OCI-LY1 (cell line): ENCODE results near the gene ELOA.

Experiments used
- H2AFZ ChIP-seq: fragments of 200-600 bp; sonication (generic), shearing (Covaris generic); 2 replicates; pipeline ENCODE4 v1.6.0; 2014; ENCODE audit warnings: antibody characterized with exemption, mild to moderate bottlenecking, low read length
- H3F3A ChIP-seq: fragments of 200-600 bp; sonication (generic), shearing (Covaris generic); 2 replicates; pipeline ENCODE4 v1.6.0; 2014; ENCODE audit warnings: mild to moderate bottlenecking, antibody characterized with exemption, low read length, moderate library complexity; ENCODE audit not compliant: insufficient read depth
- H3K27ac ChIP-seq: fragments of 200-600 bp; sonication (generic); 2 replicates; pipeline ENCODE4 v1.5.1; 2014; ENCODE audit warnings: low read length, mixed run types, mild to moderate bottlenecking, low read depth; ENCODE audit not compliant: poor library complexity, severe bottlenecking
- H3K27me3 ChIP-seq: fragments of 200-600 bp; sonication (generic); 2 replicates; pipeline ENCODE4 v1.6.0; 2014; ENCODE audit warnings: antibody characterized with exemption, mild to moderate bottlenecking, low read length, moderate library complexity; ENCODE audit not compliant: insufficient read depth
- H3K36me3 ChIP-seq: fragments of 200-600 bp; sonication (generic); 2 replicates; pipeline ENCODE4 v1.6.1; 2014; ENCODE audit warnings: mild to moderate bottlenecking, antibody characterized with exemption, low read length, moderate library complexity, mixed read lengths; ENCODE audit not compliant: insufficient read depth
- H3K4me1 ChIP-seq: fragments of 200-600 bp; sonication (generic); 2 replicates; pipeline ENCODE4 v1.5.1; 2014; ENCODE audit warnings: mild to moderate bottlenecking, low read length, moderate library complexity; ENCODE audit not compliant: insufficient read depth, severe bottlenecking
- H3K4me2 ChIP-seq: fragments of 200-600 bp; sonication (generic), shearing (Covaris generic); 2 replicates; pipeline ENCODE4 v1.6.1; 2014; ENCODE audit warnings: low read length
- H3K4me3 ChIP-seq: fragments of 200-600 bp; sonication (generic); 2 replicates; pipeline ENCODE4 v1.5.1; 2014; ENCODE audit warnings: low read length, low read depth, mild to moderate bottlenecking, mixed read lengths; ENCODE audit not compliant: poor library complexity, severe bottlenecking
- H3K79me2 ChIP-seq: fragments of 200-600 bp; shearing (Covaris generic); 2 replicates; pipeline ENCODE4 v1.6.1; 2016; ENCODE audit warnings: mixed run types, low read length, mixed read lengths; ENCODE audit not compliant: insufficient read depth
- H3K9ac ChIP-seq: fragments of 200-600 bp; sonication (generic), shearing (Covaris generic); 2 replicates; pipeline ENCODE4 v1.6.1; 2014; ENCODE audit warnings: mild to moderate bottlenecking, low read length, mixed read lengths
- H3K9me2 ChIP-seq: fragments of 200-600 bp; sonication (generic), shearing (Covaris generic); 2 replicates; pipeline ENCODE4 v1.6.1; 2014; ENCODE audit warnings: low read depth, mild to moderate bottlenecking, low read length, mixed read lengths
- H3K9me3 ChIP-seq: fragments of 200-600 bp; shearing (Covaris generic); 2 replicates; pipeline ENCODE4 v1.6.1; 2014; ENCODE audit warnings: low read length, mixed read lengths
- H4K20me1 ChIP-seq: fragments of 200-600 bp; sonication (generic), shearing (Covaris generic); 2 replicates; pipeline ENCODE4 v1.6.0; 2016; ENCODE audit warnings: mild to moderate bottlenecking, low read length; ENCODE audit not compliant: insufficient read depth
- EZH2 ChIP-seq: fragments of 200-600 bp; sonication (generic), shearing (Covaris generic); IDR thresholded peaks from 2 replicates; pipeline ENCODE4 v1.8.0; 2017; ENCODE audit warnings: borderline replicate concordance, mixed run types, mild to moderate bottlenecking, antibody characterized with exemption, low read length, moderate library complexity, mixed read lengths
- TF ChIP-seq, protein P1 (sequence below): fragments of 200-600 bp; sonication (generic), shearing (Covaris generic); IDR thresholded peaks from 2 replicates; pipeline ENCODE4 v1.5.1; 2017; ENCODE audit warnings: mild to moderate bottlenecking, antibody characterized with exemption, low read length, moderate library complexity, mixed read lengths

ELOA gene

DNA sequence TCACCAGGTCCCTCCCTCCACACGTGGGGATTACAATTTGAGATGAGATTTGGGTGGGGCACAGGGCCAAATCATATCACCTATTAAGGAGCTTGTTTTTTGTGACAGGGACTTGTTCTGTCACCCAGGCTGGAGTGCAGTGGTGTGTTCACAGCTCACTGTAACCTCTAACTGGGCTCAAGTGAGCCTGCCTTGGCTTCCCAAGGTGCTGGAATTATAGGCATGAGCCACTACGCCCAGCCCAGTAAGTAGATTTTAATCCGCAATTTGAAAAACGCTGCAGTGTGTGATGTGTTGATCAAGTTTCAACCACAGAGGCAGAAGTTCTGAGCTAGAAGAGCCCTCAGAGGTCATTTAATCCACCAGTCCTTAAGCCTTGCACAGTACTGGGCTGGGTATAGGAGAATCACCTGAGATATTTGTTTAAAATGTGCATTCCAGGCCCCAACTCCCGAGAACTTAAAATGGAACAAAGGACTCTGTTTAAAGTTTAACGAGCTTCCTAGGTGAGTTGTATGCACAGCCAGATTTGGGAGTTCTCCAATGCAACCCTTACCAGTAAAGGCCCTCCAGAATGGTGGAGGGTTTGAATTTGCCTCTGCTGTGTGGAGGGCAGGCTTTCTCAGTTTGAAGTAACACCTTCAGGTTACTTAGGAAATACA is 38.3 kb upstream of the ELOA start:
- peaks cover 54% of the 10 kb centered on the region for H3K36me3 ChIP-seq
- H3K27ac ChIP-seq, result no peak overlapping the region
- H3K9me2 ChIP-seq, result no peaks in the 10 kb centered on the region
- TF ChIP-seq, protein P1, sequence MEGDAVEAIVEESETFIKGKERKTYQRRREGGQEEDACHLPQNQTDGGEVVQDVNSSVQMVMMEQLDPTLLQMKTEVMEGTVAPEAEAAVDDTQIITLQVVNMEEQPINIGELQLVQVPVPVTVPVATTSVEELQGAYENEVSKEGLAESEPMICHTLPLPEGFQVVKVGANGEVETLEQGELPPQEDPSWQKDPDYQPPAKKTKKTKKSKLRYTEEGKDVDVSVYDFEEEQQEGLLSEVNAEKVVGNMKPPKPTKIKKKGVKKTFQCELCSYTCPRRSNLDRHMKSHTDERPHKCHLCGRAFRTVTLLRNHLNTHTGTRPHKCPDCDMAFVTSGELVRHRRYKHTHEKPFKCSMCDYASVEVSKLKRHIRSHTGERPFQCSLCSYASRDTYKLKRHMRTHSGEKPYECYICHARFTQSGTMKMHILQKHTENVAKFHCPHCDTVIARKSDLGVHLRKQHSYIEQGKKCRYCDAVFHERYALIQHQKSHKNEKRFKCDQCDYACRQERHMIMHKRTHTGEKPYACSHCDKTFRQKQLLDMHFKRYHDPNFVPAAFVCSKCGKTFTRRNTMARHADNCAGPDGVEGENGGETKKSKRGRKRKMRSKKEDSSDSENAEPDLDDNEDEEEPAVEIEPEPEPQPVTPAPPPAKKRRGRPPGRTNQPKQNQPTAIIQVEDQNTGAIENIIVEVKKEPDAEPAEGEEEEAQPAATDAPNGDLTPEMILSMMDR, result no peak
- TF ChIP-seq EZH2, result no peak
- H3K9ac ChIP-seq, result no peak overlapping the region
- H3K79me2 ChIP-seq, result no peaks in the 10 kb centered on the region
- no peaks in the 10 kb centered on the region for H4K20me1 ChIP-seq
- H2AFZ ChIP-seq, result no peak overlapping the region
- no peaks in the 10 kb centered on the region for H3F3A ChIP-seq
- no peak overlapping the region for H3K4me3 ChIP-seq
- no peaks in the 10 kb centered on the region for H3K4me1 ChIP-seq
- H3K27me3 ChIP-seq, result no peaks in the 10 kb centered on the region
- no peak overlapping the region for H3K4me2 ChIP-seq
- H3K9me3 ChIP-seq, result no peaks in the 10 kb centered on the region

DNA sequence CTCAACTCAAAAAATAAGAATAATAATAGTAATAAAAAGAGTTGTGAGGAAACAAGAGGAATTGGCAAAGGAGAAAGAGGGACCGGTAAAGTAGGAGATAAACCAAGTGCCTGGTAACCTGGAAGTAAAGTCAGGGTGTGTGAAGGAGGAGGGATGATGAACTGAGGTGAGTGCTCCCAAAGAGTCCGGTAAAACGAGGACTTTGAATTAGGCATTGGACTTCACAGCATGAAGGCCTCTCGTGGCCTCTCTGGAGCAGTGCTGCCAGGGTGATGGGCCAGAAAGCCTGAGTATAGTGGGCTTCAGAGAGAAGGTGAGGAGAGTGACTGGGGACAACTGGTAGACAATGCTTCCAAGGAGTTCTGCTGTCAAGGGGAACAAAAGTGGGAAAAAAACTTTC is 34.0 kb upstream of the ELOA start:
- Histone ChIP-seq H2AFZ (no peak overlapping the region), H3K4me3 (no peak overlapping the region), H3K27me3 (no peaks in the 10 kb centered on the region), H3K27ac (no peak overlapping the region), H4K20me1 (no peaks in the 10 kb centered on the region), H3K9ac (no peak overlapping the region), H3K79me2 (no peaks in the 10 kb centered on the region), H3F3A (no peaks in the 10 kb centered on the region), H3K36me3 (peaks cover 29% of the 10 kb centered on the region), H3K4me2 (no peak overlapping the region), H3K9me3 (no peaks in the 10 kb centered on the region), H3K9me2 (no peaks in the 10 kb centered on the region), H3K4me1 (no peaks in the 10 kb centered on the region)
- TF ChIP-seq EZH2, result no peak
- TF ChIP-seq, protein P1, result no peak

- H3K4me2 ChIP-seq, result no peak overlapping the region
- TF ChIP-seq EZH2, result no peak
- TF ChIP-seq, protein P1, result peak; percentile 76
- no peaks in the 10 kb centered on the region for H3K36me3 ChIP-seq
- H3K27me3 ChIP-seq, result no peaks in the 10 kb centered on the region
- H4K20me1 ChIP-seq, result no peaks in the 10 kb centered on the region
- H3F3A ChIP-seq, result peaks cover 3% of the 10 kb centered on the region; the same call in 1 of the 2 replicates
- H3K4me3 ChIP-seq, result no peak overlapping the region
- H2AFZ ChIP-seq, result no peak overlapping the region
- no peak overlapping the region for H3K9ac ChIP-seq
- no peaks in the 10 kb centered on the region for H3K79me2 ChIP-seq
- H3K9me3 ChIP-seq, result no peaks in the 10 kb centered on the region
- peaks cover 28% of the 10 kb centered on the region for H3K4me1 ChIP-seq
- H3K9me2 ChIP-seq, result no peaks in the 10 kb centered on the region
- peak overlapping the region; percentile 48 for H3K27ac ChIP-seq
Observed at GRCh38 chr1:23718482-23718881, 24.8 kb upstream of the ELOA start.
